ENCODE results near the gene TSEN2. TPM values are rescaled to one million over a fixed set of nuclear protein-coding genes. Genes with fewer than 3 reads are reported as not detected.
"Not testable (repeated sequence)": the region's sequence is repeated elsewhere in the genome, so short reads cannot be mapped to it uniquely, and the experiment has no call there.

The TSEN2 gene
- total RNA-seq, 1 experiment from 2014 or later = 14.8 TPM

- peak; percentile 93 for DNase-seq (ENCODE audit: low read depth)
Observed at GRCh38 chr3:12471241-12471640, 13.0 kb upstream of the TSEN2 start.

GRCh38 chr3:12472000-12472610 lies 12.2 kb upstream of the TSEN2 start:
- no peak for DNase-seq (ENCODE audit: low read depth)

- DNase-seq (ENCODE audit: low read depth) = no peak
Observed at GRCh38 chr3:12472796-12473195, 11.5 kb upstream of the TSEN2 start.

- DNase-seq (ENCODE audit: low read depth) = no peak
Observed at GRCh38 chr3:12473511-12473910, 10.8 kb upstream of the TSEN2 start.

GRCh38 chr3:12476238-12476897 lies 7.9 kb upstream of the TSEN2 start:
- DNase-seq (ENCODE audit: low read depth) = peak; percentile 56

GRCh38 chr3:12477256-12477655 lies 7.0 kb upstream of the TSEN2 start:
- DNase-seq (ENCODE audit: low read depth) = no peak

GRCh38 chr3:12478326-12478725 lies 6.0 kb upstream of the TSEN2 start:
- DNase-seq (ENCODE audit: low read depth) = no peak

GRCh38 chr3:12479198-12479597 lies 5.1 kb upstream of the TSEN2 start:
- not testable (repeated sequence) for DNase-seq (ENCODE audit: low read depth)

- DNase-seq (ENCODE audit: low read depth) = peak; percentile 51
Observed at GRCh38 chr3:12479919-12480427, 4.3 kb upstream of the TSEN2 start.

- peak; percentile 23 for DNase-seq (ENCODE audit: low read depth)
Observed at GRCh38 chr3:12483410-12483809, 870 bp upstream of the TSEN2 start.

GRCh38 chr3:12483872-12484197 lies 445 bp upstream of the TSEN2 start:
- DNase-seq (ENCODE audit: low read depth) = no peak

GRCh38 chr3:12484983-12485327 lies 675 bp downstream of the TSEN2 start:
- no peak for DNase-seq (ENCODE audit: low read depth)

GRCh38 chr3:12486001-12486400 lies 1.7 kb downstream of the TSEN2 start:
- no peak for DNase-seq (ENCODE audit: low read depth)

- no peak for DNase-seq (ENCODE audit: low read depth)
Observed at GRCh38 chr3:12486916-12487315, 2.6 kb downstream of the TSEN2 start.

GRCh38 chr3:12487336-12487735 lies 3.1 kb downstream of the TSEN2 start:
- no peak for DNase-seq (ENCODE audit: low read depth)

- no peak for DNase-seq (ENCODE audit: low read depth)
Observed at GRCh38 chr3:12487786-12488185, 3.5 kb downstream of the TSEN2 start.

- DNase-seq (ENCODE audit: low read depth) = no peak
Observed at GRCh38 chr3:12489368-12489767, 5.1 kb downstream of the TSEN2 start.

GRCh38 chr3:12489832-12490231 lies 5.6 kb downstream of the TSEN2 start:
- DNase-seq (ENCODE audit: low read depth) = no peak

GRCh38 chr3:12490547-12490946 lies 6.3 kb downstream of the TSEN2 start:
- DNase-seq (ENCODE audit: low read depth) = no peak

GRCh38 chr3:12495749-12496452 lies 11.6 kb downstream of the TSEN2 start:
- DNase-seq (ENCODE audit: low read depth) = no peak

GRCh38 chr3:12496453-12496761 lies 12.1 kb downstream of the TSEN2 start:
- no peak for DNase-seq (ENCODE audit: low read depth)

GRCh38 chr3:12499474-12499873 lies 15.2 kb downstream of the TSEN2 start:
- no peak for DNase-seq (ENCODE audit: low read depth)

Data from HT1080 (cell line).